GM18511 (cell line): ENCODE data around the gene WWC2.
"Not testable (repeated sequence)": the region's sequence is repeated elsewhere in the genome, so short reads cannot be mapped to it uniquely, and the experiment has no call there.

Experiments used
- ATAC-seq: cut with Tn5 transposase; IDR thresholded peaks from one replicate; pipeline ENCODE4 v1.9.1; 2021; ENCODE audit warnings: mild to moderate bottlenecking, moderate library complexity; ENCODE audit not compliant: unreplicated experiment

WWC2 gene

DNA sequence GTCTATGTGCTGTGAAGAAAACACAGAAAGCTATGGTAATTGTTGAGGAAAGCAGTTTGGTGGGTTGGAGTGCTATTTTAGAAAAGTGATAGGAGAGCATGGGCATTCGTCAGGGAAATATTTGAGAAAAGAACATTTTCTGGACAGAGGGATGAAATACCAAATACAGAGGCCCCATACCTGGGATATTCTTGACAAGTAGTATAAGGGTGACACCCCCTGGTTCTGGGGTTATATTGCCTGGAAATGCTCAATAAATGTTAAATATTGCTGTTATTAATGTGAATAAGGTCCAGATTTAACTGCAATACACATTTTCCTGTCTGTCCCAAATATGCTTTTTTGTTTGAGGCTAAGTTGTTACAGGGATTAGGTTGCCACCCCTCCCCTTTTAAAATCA, 42.9 kb downstream of the WWC2 start:
- ATAC-seq: no peak

GRCh38 chr4:183142571-183143550, 43.8 kb downstream of the WWC2 start:
- ATAC-seq: no peak

DNA sequence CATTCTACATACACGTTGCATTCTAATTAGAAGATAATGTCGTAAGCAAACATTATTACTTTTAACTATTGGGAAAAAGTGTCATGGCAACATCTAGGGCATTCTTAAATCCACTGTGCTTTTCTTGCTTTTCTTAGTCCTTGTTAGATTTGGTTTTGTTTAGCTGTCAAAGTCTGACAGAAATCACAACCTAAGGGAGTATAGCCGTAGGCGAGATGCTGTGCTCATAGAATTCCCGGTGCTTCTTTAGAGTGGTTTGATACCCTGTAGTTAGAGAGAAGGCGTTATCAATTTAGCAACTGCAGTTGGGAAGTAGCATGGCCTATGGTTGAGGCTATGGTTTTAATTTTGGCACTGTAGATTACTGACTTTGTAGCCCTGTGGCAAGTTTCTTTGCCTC, 45.7 kb downstream of the WWC2 start:
- ATAC-seq: no peak

- no peak for ATAC-seq
Measured at GRCh38 chr4:183145773-183146172, 46.7 kb downstream of the WWC2 start.

DNA sequence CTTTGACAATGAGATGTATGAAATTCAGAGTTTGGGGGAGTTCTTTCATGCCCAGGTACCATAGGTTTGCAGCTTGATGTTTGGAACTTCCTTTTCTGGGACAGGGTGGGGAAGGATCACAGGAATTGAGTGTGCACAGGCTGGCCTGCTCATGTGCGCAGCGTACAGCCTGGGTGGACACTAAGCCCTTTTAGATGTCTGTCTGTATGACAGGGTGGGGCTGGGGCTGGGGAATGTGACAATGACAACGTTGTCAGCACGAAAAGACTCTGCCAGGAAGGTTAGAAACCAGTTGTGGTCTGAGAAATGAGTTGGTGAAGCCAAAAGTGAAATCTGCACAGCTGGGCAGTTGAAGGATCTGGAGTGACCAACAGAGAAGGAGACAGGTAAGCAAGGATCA, 47.4 kb downstream of the WWC2 start:
- ATAC-seq: peak; percentile 49

- no peak for ATAC-seq
Measured at GRCh38 chr4:183147196-183147595, 48.1 kb downstream of the WWC2 start.

GRCh38 chr4:183147983-183148382, 48.9 kb downstream of the WWC2 start:
- no peak for ATAC-seq

- no peak for ATAC-seq
Measured at GRCh38 chr4:183149616-183150539, 50.8 kb downstream of the WWC2 start.

GRCh38 chr4:183150664-183151063, 51.6 kb downstream of the WWC2 start:
- not testable (repeated sequence) for ATAC-seq

GRCh38 chr4:183152232-183152631, 53.2 kb downstream of the WWC2 start:
- ATAC-seq: not testable (repeated sequence)

- no peak for ATAC-seq
Measured at GRCh38 chr4:183153190-183153916, 54.3 kb downstream of the WWC2 start.

GRCh38 chr4:183154701-183155391, 55.8 kb downstream of the WWC2 start:
- ATAC-seq: no peak

DNA sequence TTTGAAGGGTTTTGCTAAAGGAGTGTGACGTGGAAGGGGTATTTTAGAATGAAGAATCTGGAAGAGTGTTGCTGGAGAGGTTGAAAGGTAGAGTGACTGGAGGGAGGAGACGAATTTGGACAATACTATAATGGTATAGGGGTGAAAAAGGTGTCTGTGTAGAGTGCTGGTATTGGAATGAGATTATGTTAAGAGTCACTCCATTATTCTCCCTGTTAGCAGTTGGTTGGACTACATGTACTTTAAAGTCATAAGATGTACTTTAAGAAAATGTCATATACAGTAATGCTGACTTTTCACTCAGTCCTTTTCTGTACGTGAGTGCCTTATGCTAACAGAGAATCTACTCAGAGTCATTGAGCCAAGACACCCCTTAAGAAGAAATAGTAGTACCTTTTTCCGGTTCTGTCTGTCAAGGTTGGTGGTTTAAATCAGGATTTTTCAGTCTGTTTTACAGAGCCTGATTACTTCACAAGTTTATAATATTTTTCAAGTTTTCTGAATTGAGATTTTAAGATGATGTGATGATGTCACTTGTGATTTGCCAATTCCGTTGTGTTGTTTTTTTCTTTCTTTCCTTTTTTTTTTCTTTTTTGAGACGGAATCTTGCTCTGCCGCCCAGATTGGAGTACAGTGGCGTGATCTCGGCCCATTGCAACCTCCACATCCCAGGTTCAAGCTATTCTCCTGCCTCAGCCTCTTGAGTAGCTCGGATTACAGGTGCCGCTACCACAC, 56.6 kb downstream of the WWC2 start:
- ATAC-seq: no peak

DNA sequence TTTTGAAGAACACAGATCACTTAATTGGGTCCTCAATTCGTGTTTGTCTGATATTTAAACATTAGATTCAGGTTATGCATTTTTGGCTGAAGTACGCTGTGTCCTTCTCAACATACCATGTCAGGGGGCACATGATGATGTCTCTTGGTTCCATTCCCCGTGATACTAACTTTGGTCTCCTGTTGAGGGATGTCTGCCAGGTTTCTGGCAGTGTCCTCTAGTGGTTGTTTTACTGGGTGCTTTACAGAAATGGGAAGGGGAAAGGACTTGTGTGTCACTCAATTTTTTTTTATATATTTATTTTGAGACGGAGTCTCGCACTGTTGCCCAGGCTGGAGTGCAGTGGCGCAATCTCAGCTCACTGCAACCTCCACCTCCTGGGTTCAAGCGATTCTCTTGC, 58.2 kb downstream of the WWC2 start:
- no peak for ATAC-seq

DNA sequence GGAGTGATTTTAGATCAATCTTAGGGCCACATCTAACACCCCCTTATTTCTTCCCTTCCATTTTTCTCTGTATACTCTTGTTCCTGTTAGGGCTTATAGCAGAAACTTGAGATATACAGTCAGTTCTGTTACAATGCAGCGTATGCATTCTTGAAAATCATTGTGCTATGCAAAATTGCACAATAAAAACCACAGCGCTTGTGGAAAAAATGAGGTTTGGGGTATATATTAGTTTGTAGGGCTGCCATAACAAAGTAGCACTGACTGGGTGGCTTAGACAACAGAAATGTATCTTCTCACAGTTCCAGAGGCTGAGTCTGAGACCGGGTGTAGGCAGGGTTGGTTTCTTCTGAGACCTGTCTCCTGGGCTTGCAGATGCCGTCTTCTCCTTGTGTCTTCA, 59.0 kb downstream of the WWC2 start:
- no peak for ATAC-seq

DNA sequence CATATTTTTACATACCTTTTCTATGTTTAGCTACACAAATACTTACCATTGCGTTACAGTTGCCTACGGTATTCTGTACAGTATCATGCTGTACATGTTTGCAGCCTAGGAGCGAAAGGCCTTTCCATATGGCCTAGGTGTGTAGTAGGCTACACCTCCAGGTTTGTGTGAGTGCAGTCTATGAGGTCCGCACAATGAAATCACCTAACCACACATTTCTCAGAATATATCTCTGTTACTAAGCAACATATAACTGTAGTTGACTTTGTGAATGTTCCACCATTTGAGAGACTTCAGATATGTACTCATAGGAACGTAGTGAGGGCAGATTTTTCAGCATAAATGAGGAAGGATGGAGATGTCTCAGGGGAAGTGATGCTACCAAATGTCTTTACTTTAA, 62.6 kb downstream of the WWC2 start:
- ATAC-seq: no peak

DNA sequence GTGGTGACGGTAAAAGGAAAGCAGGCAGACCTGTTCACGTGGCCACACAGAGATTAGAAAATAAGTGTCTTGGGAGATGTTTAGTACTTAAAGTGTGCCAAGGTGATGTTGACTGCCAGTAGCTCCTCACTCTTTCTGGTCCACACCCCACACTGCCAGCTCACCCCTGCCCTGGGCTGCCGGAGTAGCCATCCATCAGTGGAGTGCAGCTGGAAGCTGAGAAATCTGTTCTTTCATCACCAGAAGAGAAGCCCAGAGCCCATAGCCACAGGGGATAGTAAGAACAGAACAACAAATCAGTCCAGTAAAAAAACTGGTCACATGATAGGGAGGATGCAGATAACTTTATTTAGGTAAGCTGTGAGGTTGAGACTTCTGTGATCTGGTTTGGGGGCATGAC, 64.1 kb downstream of the WWC2 start:
- ATAC-seq: no peak

- no peak for ATAC-seq
Measured at GRCh38 chr4:183164963-183165362, 65.9 kb downstream of the WWC2 start.

- ATAC-seq: no peak
Measured at GRCh38 chr4:183165376-183165775, 66.3 kb downstream of the WWC2 start.

GRCh38 chr4:183170894-183171293, 71.8 kb downstream of the WWC2 start:
- no peak for ATAC-seq
